Measurements from ENCODE around the gene METTL26.

METTL26 gene

DNA sequence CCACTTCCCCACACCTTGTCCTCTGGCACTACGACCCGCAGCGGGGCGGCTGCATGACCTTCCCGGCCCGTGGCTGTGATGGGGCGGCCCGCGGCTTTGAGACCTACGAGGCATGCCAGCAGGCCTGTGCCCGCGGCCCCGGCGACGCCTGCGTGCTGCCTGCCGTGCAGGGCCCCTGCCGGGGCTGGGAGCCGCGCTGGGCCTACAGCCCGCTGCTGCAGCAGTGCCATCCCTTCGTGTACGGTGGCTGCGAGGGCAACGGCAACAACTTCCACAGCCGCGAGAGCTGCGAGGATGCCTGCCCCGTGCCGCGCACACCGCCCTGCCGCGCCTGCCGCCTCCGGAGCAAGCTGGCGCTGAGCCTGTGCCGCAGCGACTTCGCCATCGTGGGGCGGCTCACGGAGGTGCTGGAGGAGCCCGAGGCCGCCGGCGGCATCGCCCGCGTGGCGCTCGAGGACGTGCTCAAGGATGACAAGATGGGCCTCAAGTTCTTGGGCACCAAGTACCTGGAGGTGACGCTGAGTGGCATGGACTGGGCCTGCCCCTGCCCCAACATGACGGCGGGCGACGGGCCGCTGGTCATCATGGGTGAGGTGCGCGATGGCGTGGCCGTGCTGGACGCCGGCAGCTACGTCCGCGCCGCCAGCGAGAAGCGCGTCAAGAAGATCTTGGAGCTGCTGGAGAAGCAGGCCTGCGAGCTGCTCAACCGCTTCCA, 2.6 kb downstream of the METTL26 start:
- no peak for TF ChIP-seq ZBTB7A (IDR thresholded peaks at IDR 0.05; ENCODE audit: low read depth)

DNA sequence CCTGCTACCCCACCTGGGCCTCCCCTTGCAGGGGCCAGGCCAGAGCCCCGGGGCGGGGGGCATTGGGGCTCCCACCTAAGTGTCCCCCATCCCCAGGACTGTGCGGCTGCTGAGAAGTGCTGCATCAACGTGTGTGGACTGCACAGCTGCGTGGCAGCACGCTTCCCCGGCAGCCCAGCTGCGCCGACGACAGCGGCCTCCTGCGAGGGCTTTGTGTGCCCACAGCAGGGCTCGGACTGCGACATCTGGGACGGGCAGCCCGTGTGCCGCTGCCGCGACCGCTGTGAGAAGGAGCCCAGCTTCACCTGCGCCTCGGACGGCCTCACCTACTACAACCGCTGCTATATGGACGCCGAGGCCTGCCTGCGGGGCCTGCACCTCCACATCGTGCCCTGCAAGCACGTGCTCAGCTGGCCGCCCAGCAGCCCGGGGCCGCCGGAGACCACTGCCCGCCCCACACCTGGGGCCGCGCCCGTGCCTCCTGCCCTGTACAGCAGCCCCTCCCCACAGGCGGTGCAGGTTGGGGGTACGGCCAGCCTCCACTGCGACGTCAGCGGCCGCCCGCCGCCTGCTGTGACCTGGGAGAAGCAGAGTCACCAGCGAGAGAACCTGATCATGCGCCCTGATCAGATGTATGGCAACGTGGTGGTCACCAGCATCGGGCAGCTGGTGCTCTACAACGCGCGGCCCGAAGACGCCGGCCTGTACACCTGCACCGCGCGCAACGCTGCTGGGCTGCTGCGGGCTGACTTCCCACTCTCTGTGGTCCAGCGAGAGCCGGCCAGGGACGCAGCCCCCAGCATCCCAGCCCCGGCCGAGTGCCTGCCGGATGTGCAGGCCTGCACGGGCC, 3.4 kb downstream of the METTL26 start:
- TF ChIP-seq YY1 (IDR thresholded peaks at IDR 0.05; ENCODE audit: low read depth) = no peak

GRCh38 chr16:631808-632358, 4.2 kb downstream of the METTL26 start:
- TF ChIP-seq TAF1 (IDR thresholded peaks at IDR 0.05; ENCODE audit: low read depth) (no peak), USF1 (IDR thresholded peaks at IDR 0.05) (no peak), EGR1 (IDR thresholded peaks at IDR 0.05) (no peak), CREB1 (IDR thresholded peaks at IDR 0.05; ENCODE audit: low read depth) (no peak), RAD21 (IDR thresholded peaks at IDR 0.05; ENCODE audit: low read depth) (no peak), MAX (IDR thresholded peaks at IDR 0.05) (no peak), TCF12 (IDR thresholded peaks at IDR 0.05; ENCODE audit: low read depth) (no peak), YY1 (IDR thresholded peaks at IDR 0.05; ENCODE audit: low read depth) (no peak)

GRCh38 chr16:630815-631405, 5.2 kb downstream of the METTL26 start, which contains the start of gene WFIKKN1:
TSS of gene WFIKKN1 (plus strand) at chr16:630985. CDS start at chr16:631254, 269 bp downstream.
- TF ChIP-seq MAX (IDR thresholded peaks at IDR 0.05) (no peak), YY1 (IDR thresholded peaks at IDR 0.05; ENCODE audit: low read depth) (no peak), EP300 (IDR thresholded peaks at IDR 0.05; ENCODE audit: borderline replicate concordance) (no peak), RAD21 (IDR thresholded peaks at IDR 0.05; ENCODE audit: low read depth) (no peak), ZBTB7A (IDR thresholded peaks at IDR 0.05; ENCODE audit: low read depth) (peak; percentile 68; the same call in 1 of the 2 replicates), EGR1 (IDR thresholded peaks at IDR 0.05) (no peak), NFIC (IDR thresholded peaks at IDR 0.05) (peak; percentile 88), TCF12 (IDR thresholded peaks at IDR 0.05; ENCODE audit: low read depth) (peak; percentile 32; the same call in 1 of the 2 replicates), TAF1 (IDR thresholded peaks at IDR 0.05; ENCODE audit: low read depth) (no peak)
- TF ChIP-seq, protein P1, sequence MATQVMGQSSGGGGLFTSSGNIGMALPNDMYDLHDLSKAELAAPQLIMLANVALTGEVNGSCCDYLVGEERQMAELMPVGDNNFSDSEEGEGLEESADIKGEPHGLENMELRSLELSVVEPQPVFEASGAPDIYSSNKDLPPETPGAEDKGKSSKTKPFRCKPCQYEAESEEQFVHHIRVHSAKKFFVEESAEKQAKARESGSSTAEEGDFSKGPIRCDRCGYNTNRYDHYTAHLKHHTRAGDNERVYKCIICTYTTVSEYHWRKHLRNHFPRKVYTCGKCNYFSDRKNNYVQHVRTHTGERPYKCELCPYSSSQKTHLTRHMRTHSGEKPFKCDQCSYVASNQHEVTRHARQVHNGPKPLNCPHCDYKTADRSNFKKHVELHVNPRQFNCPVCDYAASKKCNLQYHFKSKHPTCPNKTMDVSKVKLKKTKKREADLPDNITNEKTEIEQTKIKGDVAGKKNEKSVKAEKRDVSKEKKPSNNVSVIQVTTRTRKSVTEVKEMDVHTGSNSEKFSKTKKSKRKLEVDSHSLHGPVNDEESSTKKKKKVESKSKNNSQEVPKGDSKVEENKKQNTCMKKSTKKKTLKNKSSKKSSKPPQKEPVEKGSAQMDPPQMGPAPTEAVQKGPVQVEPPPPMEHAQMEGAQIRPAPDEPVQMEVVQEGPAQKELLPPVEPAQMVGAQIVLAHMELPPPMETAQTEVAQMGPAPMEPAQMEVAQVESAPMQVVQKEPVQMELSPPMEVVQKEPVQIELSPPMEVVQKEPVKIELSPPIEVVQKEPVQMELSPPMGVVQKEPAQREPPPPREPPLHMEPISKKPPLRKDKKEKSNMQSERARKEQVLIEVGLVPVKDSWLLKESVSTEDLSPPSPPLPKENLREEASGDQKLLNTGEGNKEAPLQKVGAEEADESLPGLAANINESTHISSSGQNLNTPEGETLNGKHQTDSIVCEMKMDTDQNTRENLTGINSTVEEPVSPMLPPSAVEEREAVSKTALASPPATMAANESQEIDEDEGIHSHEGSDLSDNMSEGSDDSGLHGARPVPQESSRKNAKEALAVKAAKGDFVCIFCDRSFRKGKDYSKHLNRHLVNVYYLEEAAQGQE (IDR thresholded peaks at IDR 0.05; ENCODE audit: low read depth) = no peak

DNA sequence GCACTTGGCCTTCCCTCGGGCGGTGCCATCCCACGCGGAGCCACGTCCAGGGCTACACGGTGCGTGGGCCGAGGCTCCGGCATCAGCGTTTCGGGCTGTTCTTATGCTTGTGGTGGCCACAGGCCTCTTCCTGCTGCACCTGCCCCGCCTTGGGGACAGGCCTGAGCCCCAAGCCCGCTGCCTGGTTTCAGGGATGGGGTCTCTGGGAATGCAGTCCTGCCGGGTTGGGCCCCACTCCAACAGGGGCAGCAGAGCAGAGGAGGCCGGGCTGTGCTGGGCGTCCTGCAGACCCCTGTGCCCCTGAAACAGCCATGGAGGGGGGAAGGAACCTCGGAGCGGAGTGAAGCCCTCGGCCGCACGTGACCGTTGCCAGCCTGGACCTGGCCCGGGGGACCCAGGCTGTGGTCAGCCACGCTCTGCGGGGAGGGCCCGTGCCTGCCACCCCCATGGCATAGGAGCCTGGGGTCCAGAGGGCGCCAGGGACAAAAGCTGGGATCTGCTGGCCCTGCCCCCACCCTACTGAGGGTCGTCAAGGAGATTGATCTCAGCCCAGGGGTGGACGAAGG, 5.8 kb downstream of the METTL26 start:
- TF ChIP-seq TEAD4 (IDR thresholded peaks at IDR 0.05) = no peak
- TF ChIP-seq EGR1 (IDR thresholded peaks at IDR 0.05) = no peak
- TF ChIP-seq USF1 (IDR thresholded peaks at IDR 0.05) = no peak

DNA sequence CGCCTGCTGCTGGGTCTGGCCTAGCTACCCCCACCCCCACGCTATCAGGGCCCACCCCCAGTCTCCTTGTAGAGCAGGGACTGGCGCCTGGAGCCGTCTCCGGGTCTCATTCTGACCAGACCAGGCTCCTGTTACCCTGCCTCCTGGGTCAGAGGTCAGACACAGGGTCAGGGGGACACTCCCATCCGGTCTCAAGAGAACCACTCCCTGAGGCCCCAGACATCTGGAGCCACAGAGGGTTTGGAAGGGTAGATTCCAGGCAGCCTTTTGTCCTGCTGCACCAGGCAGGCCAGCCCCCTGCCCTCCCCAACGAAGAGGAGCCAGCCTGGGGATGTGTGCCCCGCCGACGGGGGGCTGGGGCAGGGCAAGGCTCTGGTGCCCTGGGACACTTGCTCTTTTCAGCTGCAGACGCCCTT, 6.3 kb downstream of the METTL26 start:
- TF ChIP-seq USF1 (IDR thresholded peaks at IDR 0.05) (no peak), NFIC (IDR thresholded peaks at IDR 0.05) (no peak), ZBTB7A (IDR thresholded peaks at IDR 0.05; ENCODE audit: low read depth) (no peak), TEAD4 (IDR thresholded peaks at IDR 0.05) (no peak), FOXM1 (IDR thresholded peaks at IDR 0.05; ENCODE audit: borderline replicate concordance, low read depth) (no peak), CEBPB (IDR thresholded peaks at IDR 0.05) (no peak), EP300 (IDR thresholded peaks at IDR 0.05; ENCODE audit: borderline replicate concordance) (no peak), TAF1 (IDR thresholded peaks at IDR 0.05; ENCODE audit: low read depth) (no peak), YY1 (IDR thresholded peaks at IDR 0.05; ENCODE audit: low read depth) (no peak), RAD21 (IDR thresholded peaks at IDR 0.05; ENCODE audit: low read depth) (no peak), MAX (IDR thresholded peaks at IDR 0.05) (no peak), TCF12 (IDR thresholded peaks at IDR 0.05; ENCODE audit: low read depth) (no peak)
- TF ChIP-seq, protein P1 (IDR thresholded peaks at IDR 0.05; ENCODE audit: low read depth) = no peak
